Measurements from ENCODE around the gene PVALB.

PVALB gene

GRCh38 chr22:36860821-36861659, 44.2 kb upstream of the PVALB start, which contains the start of gene NCF4:
NCF4 (plus strand) TSS chr22:36861006; CDS start chr22:36861172, 166 bp downstream.
- no peaks in the 10 kb centered on the region for H3K9me2 ChIP-seq (replicated peaks; ENCODE audit: control insufficient read depth, low read length)
- peak within 1 kb of the TSS; percentile 73 for H3K4me3 ChIP-seq (ENCODE audit: low read length)
- no peaks in the 10 kb centered on the region for H3K27me3 ChIP-seq (ENCODE audit: control insufficient read depth, low read length)
- H3K79me2 ChIP-seq (ENCODE audit: control insufficient read depth, low read length), result peaks cover 17% of the 10 kb centered on the region
- H4K20me1 ChIP-seq (ENCODE audit: control insufficient read depth, insufficient read depth, low read depth, low read length), result no peaks in the 10 kb centered on the region
- TF ChIP-seq CTCF (IDR thresholded peaks at IDR 0.05; ENCODE audit: low read depth, low read length, poor library complexity, severe bottlenecking) (no peak), EZH2phosphoT487 (IDR thresholded peaks at IDR 0.05; ENCODE audit: borderline replicate concordance, low read length) (no peak)
- peak within 1 kb of the TSS; percentile 93 for H3K27ac ChIP-seq (ENCODE audit: low read depth, low read length)
- peaks cover 45% of the 10 kb centered on the region for H3F3A ChIP-seq (ENCODE audit: control insufficient read depth, insufficient read depth)
- no peaks in the 10 kb centered on the region for H3K9me3 ChIP-seq (ENCODE audit: control insufficient read depth, insufficient read depth, low read length)
- peaks cover 22% of the 10 kb centered on the region for H3K36me3 ChIP-seq (ENCODE audit: control insufficient read depth, low read length)
- H3K4me2 ChIP-seq (ENCODE audit: low read length), result peak within 1 kb of the TSS; percentile 89
- peaks cover 75% of the 10 kb centered on the region for H3K4me1 ChIP-seq (ENCODE audit: control insufficient read depth, low read length)

- peaks cover 17% of the 10 kb centered on the region for H3K79me2 ChIP-seq (ENCODE audit: control insufficient read depth, low read length)
- peak overlapping the region; percentile 93 for H3K27ac ChIP-seq (ENCODE audit: low read depth, low read length)
- TF ChIP-seq EZH2phosphoT487 (IDR thresholded peaks at IDR 0.05; ENCODE audit: borderline replicate concordance, low read length) (no peak), CTCF (IDR thresholded peaks at IDR 0.05; ENCODE audit: low read depth, low read length, poor library complexity, severe bottlenecking) (no peak)
These were observed 43.6 kb upstream of the PVALB start for GRCh38 chr22:36860438-36860820.

GRCh38 chr22:36860017-36860416, 43.2 kb upstream of the PVALB start:
- peaks cover 17% of the 10 kb centered on the region for H3K36me3 ChIP-seq (ENCODE audit: control insufficient read depth, low read length)
- no peaks in the 10 kb centered on the region for H4K20me1 ChIP-seq (ENCODE audit: control insufficient read depth, insufficient read depth, low read depth, low read length)
- H3K4me2 ChIP-seq (ENCODE audit: low read length), result peak overlapping the region; percentile 89
- H3K79me2 ChIP-seq (ENCODE audit: control insufficient read depth, low read length), result peaks cover 17% of the 10 kb centered on the region
- no peaks in the 10 kb centered on the region for H3K9me2 ChIP-seq (replicated peaks; ENCODE audit: control insufficient read depth, low read length)
- H3F3A ChIP-seq (ENCODE audit: control insufficient read depth, insufficient read depth), result peaks cover 47% of the 10 kb centered on the region
- no peak for TF ChIP-seq CTCF (IDR thresholded peaks at IDR 0.05; ENCODE audit: low read depth, low read length, poor library complexity, severe bottlenecking)
- no peak for TF ChIP-seq EZH2phosphoT487 (IDR thresholded peaks at IDR 0.05; ENCODE audit: borderline replicate concordance, low read length)
- H3K4me1 ChIP-seq (ENCODE audit: control insufficient read depth, low read length), result peaks cover 80% of the 10 kb centered on the region
- H3K9me3 ChIP-seq (ENCODE audit: control insufficient read depth, insufficient read depth, low read length), result no peaks in the 10 kb centered on the region
- peak overlapping the region; percentile 73 for H3K4me3 ChIP-seq (ENCODE audit: low read length)
- no peaks in the 10 kb centered on the region for H3K27me3 ChIP-seq (ENCODE audit: control insufficient read depth, low read length)
- H3K27ac ChIP-seq (ENCODE audit: low read depth, low read length), result peak overlapping the region; percentile 93

More at GRCh38 chr22:36860438-36860820, 43.6 kb upstream of the PVALB start:
- Histone ChIP-seq H3K27me3 (ENCODE audit: control insufficient read depth, low read length) (no peaks in the 10 kb centered on the region), H3K9me3 (ENCODE audit: control insufficient read depth, insufficient read depth, low read length) (no peaks in the 10 kb centered on the region), H3K4me1 (ENCODE audit: control insufficient read depth, low read length) (peaks cover 80% of the 10 kb centered on the region), H4K20me1 (ENCODE audit: control insufficient read depth, insufficient read depth, low read depth, low read length) (no peaks in the 10 kb centered on the region), H3F3A (ENCODE audit: control insufficient read depth, insufficient read depth) (peaks cover 45% of the 10 kb centered on the region), H3K9me2 (replicated peaks; ENCODE audit: control insufficient read depth, low read length) (no peaks in the 10 kb centered on the region), H3K4me3 (ENCODE audit: low read length) (peak overlapping the region; percentile 73), H3K4me2 (ENCODE audit: low read length) (peak overlapping the region; percentile 89), H3K36me3 (ENCODE audit: control insufficient read depth, low read length) (peaks cover 20% of the 10 kb centered on the region)
